K562 (cell line): Measurements from ENCODE around the gene ACKR1. TPM values are rescaled to one million over a fixed set of nuclear protein-coding genes. Genes with fewer than 3 reads are reported as not detected.

Source experiments
- ATAC-seq: fragments of 200-7000 bp; cut with Tn5 transposase; 3 replicates; pipeline ENCODE4 v1.9.1; 2020; ENCODE audit warnings: moderate library complexity
- BruUV-seq: library from RNA; stranded (reverse); fragments of 400-500 nt; replicated peaks from 2 replicates; lab custom pipeline; 2021; lab: Mats Ljungman, UMichigan
- CTCF ChIA-PET: fragments of 300-600 bp; formaldehyde crosslinking; extraction: SDS; loops from one replicate; lab custom pipeline; 2021; ENCODE audit warnings: low intra/inter-chr PET ratio; lab: Yijun Ruan, JAX
- POLR2A ChIA-PET: fragments of 300-600, 350-650 bp; sonication (Branson Sonifier 250); formaldehyde crosslinking; extraction: SDS; loops from one replicate; lab custom pipeline; 2021; ENCODE audit warnings: antibody characterized with exemption, inconsistent platforms; lab: Yijun Ruan, JAX
- DNase-seq, 4 experiments: peaks; one replicate each; pipeline versions ENCODE4 v3.0.0 to v3.0.0-alpha.2; 2011 to 2018; ENCODE audit warnings: low spot score in 3 of 4, mixed read lengths in 3 of 4; ENCODE audit errors: extremely low read depth in 1 of 4
- FAIRE-seq: peaks from 2 replicates; lab custom pipeline; 2011; peaks lifted over from hg19 to GRCh38; lab: Jason Lieb, UNC
- H2AFZ ChIP-seq: 2 replicates; pipeline ENCODE4 v1.6.0; 2011; ENCODE audit warnings: low read depth, low read length, control low read depth, inconsistent platforms
- H3K27ac ChIP-seq: fragments of 200-600 bp; 3 replicates; pipeline ENCODE4 v1.8.0; 2011; ENCODE audit warnings: low read depth, mild to moderate bottlenecking, control low read depth, inconsistent platforms, low read length, moderate library complexity, mixed read lengths; ENCODE audit errors: extremely low read depth
- H3K27me3 ChIP-seq, 2 experiments: fragments of 300-600 bp in 1 of 2; 2 replicates in 1 of 2; 3 replicates in 1 of 2; pipeline versions ENCODE4 v1.6.0 to v1.8.0; 2011; ENCODE audit warnings: inconsistent platforms in 2 of 2, low read length in 2 of 2, mild to moderate bottlenecking in 1 of 2, mixed read lengths in 1 of 2, moderate library complexity in 1 of 2; ENCODE audit not compliant: control insufficient read depth in 2 of 2, insufficient read depth in 2 of 2
- H3K36me3 ChIP-seq: fragments of 300-600 bp; 3 replicates; pipeline ENCODE4 v1.8.0; 2011; ENCODE audit warnings: mild to moderate bottlenecking, low read length, inconsistent platforms; ENCODE audit not compliant: control insufficient read depth, insufficient read depth
- H3K4me1 ChIP-seq, 2 experiments: fragments of 200-600 bp in 1 of 2; replicated peaks in 1 of 2; 2 replicates in 1 of 2; 3 replicates in 1 of 2; pipeline versions ENCODE4 v1.5.1 to v1.8.0; 2011; ENCODE audit warnings: inconsistent platforms in 2 of 2, low read length in 2 of 2, mild to moderate bottlenecking in 1 of 2, mixed read lengths in 1 of 2, moderate library complexity in 1 of 2; ENCODE audit not compliant: control insufficient read depth in 2 of 2, insufficient read depth in 2 of 2
- H3K4me2 ChIP-seq: 2 replicates; pipeline ENCODE4 v1.6.1; 2011; ENCODE audit warnings: low read length, control low read depth, inconsistent platforms, mixed read lengths; ENCODE audit not compliant: insufficient read depth
- H3K4me3 ChIP-seq: fragments of 200-600 bp; sonication (generic), shearing (Covaris generic); 2 replicates; pipeline ENCODE4 v1.5.1; 2016; ENCODE audit warnings: control low read depth, inconsistent platforms
- H3K79me2 ChIP-seq: fragments of 200-600 bp; 3 replicates; pipeline ENCODE4 v1.8.0; 2011; ENCODE audit warnings: low read length, inconsistent platforms; ENCODE audit not compliant: control insufficient read depth, insufficient read depth
- H3K9ac ChIP-seq, 2 experiments: 2 replicates each; pipeline versions ENCODE4 v1.6.0 to v1.6.1; 2011; ENCODE audit warnings: low read depth in 2 of 2, low read length in 2 of 2, control low read depth in 1 of 2, inconsistent platforms in 1 of 2, mild to moderate bottlenecking in 1 of 2, mixed read lengths in 1 of 2; ENCODE audit not compliant: insufficient read depth in 1 of 2
- H3K9me1 ChIP-seq: one replicate; pipeline ENCODE4 v1.6.0; 2011; ENCODE audit warnings: inconsistent platforms, mild to moderate bottlenecking, low read length, moderate library complexity; ENCODE audit not compliant: control insufficient read depth, insufficient read depth
- H3K9me3 ChIP-seq: replicated peaks from 2 replicates; pipeline ENCODE4 v1.5.1; 2011; ENCODE audit warnings: low read depth, low read length, inconsistent platforms; ENCODE audit not compliant: control insufficient read depth, insufficient read depth
- H4K20me1 ChIP-seq: replicated peaks from 2 replicates; pipeline ENCODE4 v1.6.1; 2011; ENCODE audit warnings: low read length, inconsistent platforms, mixed read lengths; ENCODE audit not compliant: control insufficient read depth, insufficient read depth
- C11orf30 ChIP-seq: fragments of 450-650 bp; IDR thresholded peaks from 2 replicates; pipeline ENCODE4 v1.6.1; 2016; ENCODE audit warnings: low read depth, mild to moderate bottlenecking
- FOXP4 ChIP-seq: sonication (generic); formaldehyde crosslinking; IDR thresholded peaks from 2 replicates; pipeline ENCODE4 v1.8.0; 2022; ENCODE audit warnings: mild to moderate bottlenecking, missing genetic modification reagents, borderline replicate concordance
- KLF10 ChIP-seq: fragments of 250-450 bp; sonication (Bioruptor Pico); IDR thresholded peaks from 2 replicates; pipeline ENCODE4 v1.6.1; 2021; ENCODE audit warnings: matching md5 sums
- NONO ChIP-seq, 2 experiments: fragments of 200-400 bp in 1 of 2; fragments of 450-650 bp in 1 of 2; formaldehyde crosslinking in 1 of 2; IDR thresholded peaks; 2 replicates each; pipeline ENCODE4 v1.6.1; 2017; ENCODE audit warnings: low read depth in 2 of 2, mild to moderate bottlenecking in 2 of 2, moderate library complexity in 2 of 2, low read length in 1 of 2
- REST ChIP-seq, 2 experiments: fragments of 450-650 bp; formaldehyde crosslinking in 1 of 2; IDR thresholded peaks; 2 replicates each; pipeline versions ENCODE4 v1.4.0 to v1.6.1; 2014 to 2020; ENCODE audit warnings: mild to moderate bottlenecking in 2 of 2, borderline replicate concordance in 1 of 2, low read depth in 1 of 2
- TOE1 ChIP-seq, 2 experiments: fragments of 450-650 bp in 1 of 2; sonication (generic) in 1 of 2; formaldehyde crosslinking in 1 of 2; IDR thresholded peaks; 2 replicates each; pipeline versions ENCODE4 v1.7.1 to v1.8.0; 2016 to 2022; ENCODE audit warnings: borderline replicate concordance in 2 of 2, mild to moderate bottlenecking in 2 of 2, antibody characterized with exemption in 1 of 2, inconsistent platforms in 1 of 2, low read depth in 1 of 2, missing genetic modification reagents in 1 of 2, moderate library complexity in 1 of 2
- USF1 ChIP-seq: sonication (generic); formaldehyde crosslinking; IDR thresholded peaks from 2 replicates; pipeline ENCODE4 v1.9.0; 2022; ENCODE audit warnings: mild to moderate bottlenecking, missing genetic modification reagents
- YY1 ChIP-seq, 3 experiments: IDR thresholded peaks; 2 replicates each; pipeline ENCODE4 v1.6.1; 2011; ENCODE audit warnings: low read length in 2 of 3, mild to moderate bottlenecking in 2 of 3, moderate library complexity in 2 of 3, borderline replicate concordance in 1 of 3, control low read depth in 1 of 3, low read depth in 1 of 3; ENCODE audit not compliant: insufficient read depth in 3 of 3, insufficient replicate concordance in 2 of 3, control insufficient read depth in 1 of 3, insufficient read length in 1 of 3; ENCODE audit errors: extremely low read depth in 1 of 3
- ZNF12 ChIP-seq: sonication (generic); formaldehyde crosslinking; IDR thresholded peaks from 2 replicates; pipeline ENCODE4 v1.4.0; 2020; ENCODE audit warnings: mild to moderate bottlenecking, missing genetic modification reagents
- WGBS: fragments of 100-300 bp; shearing (Covaris generic); methylation state at CpG from one replicate; pipeline ENCODE4 v1.1.6; 2016; ENCODE audit warnings: low coverage, mixed read lengths; ENCODE audit not compliant: insufficient coverage; ENCODE audit errors: missing lambda C conversion rate; 5-methylcytosine and 5-hydroxymethylcytosine counted together
- in situ Hi-C: fragments of 300-500 bp; cut with MboI; formaldehyde crosslinking; loops from 4 replicates; pipeline ENCODE4 v1.15.0; 2018; ENCODE audit warnings: inconsistent platforms, mixed read lengths
- intact Hi-C: fragments of 100-400 bp; cut with micrococcal nuclease; formaldehyde crosslinking; loops from 2 replicates; pipeline ENCODE4 v1.14.2; 2022
- polyA plus RNA-seq, 8 experiments: library from polyadenylated mRNA; depleted of rRNA in 4 of 8; stranded (reverse) in 5 of 8; unstranded in 3 of 8; fragments of >200 nt; fragmentation: Nextera tagmentation in 2 of 8; fragmentation: Illumina TruSeq in 1 of 8; extraction: Ambion mirVana in 2 of 8; extraction: Trizol in 1 of 8; gene quantifications; 2 replicates each; pipeline versions ENCODE4 v1.2.1 to v1.2.3, GENCODE V29; 2011 to 2014; ENCODE audit warnings: inconsistent platforms in 1 of 8, missing spikeins in 1 of 8
- total RNA-seq, 7 experiments: library from RNA; depleted of rRNA in 6 of 7; stranded (reverse); fragments of >200 nt in 6 of 7; fragmentation: Illumina TruSeq in 2 of 7; extraction: Trizol in 2 of 7; gene quantifications; 2 replicates each; pipeline versions ENCODE4 v1.2.1 to v1.2.3, GENCODE V29; 2011 to 2021; ENCODE audit warnings: low replicate concordance in 1 of 7

Gene ACKR1
- total and polyA plus RNA-seq, 9 of the 15 experiments (the other 6 are each of a cell fraction or from before 2014, with no cell fraction given) = 0.07 to 0.64 (median 0.18) TPM

GRCh38 chr1:159190441-159190840 lies 14.2 kb upstream of the ACKR1 start:
- no peak for ATAC-seq
- CTCF ChIA-PET = no interaction called here
- no peak for TF ChIP-seq ZNF12 (CRISPR knock-in tag)
- no peak for TF ChIP-seq C11orf30
- TF ChIP-seq TOE1 (IDR thresholded peaks at IDR 0.05; ENCODE audit: borderline replicate concordance) = no peak
- TF ChIP-seq TOE1 (CRISPR knock-in tag; IDR thresholded peaks at IDR 0.05; ENCODE audit: borderline replicate concordance, low read depth) = no peak
- TF ChIP-seq USF1 (CRISPR knock-in tag) = no peak
- no peak for TF ChIP-seq REST (IDR thresholded peaks at IDR 0.05; ENCODE audit: borderline replicate concordance)
- TF ChIP-seq REST (CRISPR knock-in tag; IDR thresholded peaks at IDR 0.05; ENCODE audit: low read depth) = no peak
- TF ChIP-seq NONO (IDR thresholded peaks at IDR 0.05; ENCODE audit: low read depth in 2 of 2, low read length in 1 of 2) = no peak
- TF ChIP-seq FOXP4 (CRISPR knock-in tag) = no peak
- no peak for TF ChIP-seq KLF10 (CRISPR knock-in tag)
- TF ChIP-seq YY1 (IDR thresholded peaks at IDR 0.05; ENCODE audit: borderline replicate concordance in 1 of 3, control insufficient read depth in 1 of 3, extremely low read depth in 1 of 3, insufficient read depth in 3 of 3, insufficient read length in 1 of 3, insufficient replicate concordance in 2 of 3, low read depth in 1 of 3, low read length in 2 of 3) = no peak

More at GRCh38 chr1:159190441-159190840, 14.2 kb upstream of the ACKR1 start:
- Histone ChIP-seq H3K4me3 (no peak overlapping the region), H3K79me2 (no peaks in the 10 kb centered on the region), H3K9ac (no peak overlapping the region), H3K36me3 (no peaks in the 10 kb centered on the region), H3K27ac (no peak overlapping the region), H3K4me1 (peaks cover 0 to 4% of the 10 kb centered on the region in 2 experiments; a peak in 1 of 5 replicates), H3K27me3 (peaks cover 7 to 12% of the 10 kb centered on the region in 2 experiments; a peak in 3 of 5 replicates), H3K9me3 (no peaks in the 10 kb centered on the region), H4K20me1 (no peaks in the 10 kb centered on the region), H3K4me2 (no peak overlapping the region), H3K9me1 (no peaks in the 10 kb centered on the region), H2AFZ (no peak overlapping the region)
- in situ Hi-C loops = loop anchor here (25.0 kb wide), 1 partner anchor 797 kb away; no protein-coding TSS in a partner anchor
- DNase-seq = no peak
- 0% methylated on average over 2 of the region's 2 CpGs for WGBS
- intact Hi-C loops = no loop called here
- BruUV-seq = no TSS peak
- FAIRE-seq = no peak
- POLR2A ChIA-PET = no interaction called here
